NCI-H146 treated with DMSO at 0.1 percent for 48 hours (cell line): ENCODE measurements around the gene BRINP1.

Experiments
- DNase-seq: peaks from one replicate; lab custom pipeline; 2025; ENCODE audit not compliant: unreplicated experiment; lab: John Stamatoyannopoulos, UW

BRINP1 gene

DNA sequence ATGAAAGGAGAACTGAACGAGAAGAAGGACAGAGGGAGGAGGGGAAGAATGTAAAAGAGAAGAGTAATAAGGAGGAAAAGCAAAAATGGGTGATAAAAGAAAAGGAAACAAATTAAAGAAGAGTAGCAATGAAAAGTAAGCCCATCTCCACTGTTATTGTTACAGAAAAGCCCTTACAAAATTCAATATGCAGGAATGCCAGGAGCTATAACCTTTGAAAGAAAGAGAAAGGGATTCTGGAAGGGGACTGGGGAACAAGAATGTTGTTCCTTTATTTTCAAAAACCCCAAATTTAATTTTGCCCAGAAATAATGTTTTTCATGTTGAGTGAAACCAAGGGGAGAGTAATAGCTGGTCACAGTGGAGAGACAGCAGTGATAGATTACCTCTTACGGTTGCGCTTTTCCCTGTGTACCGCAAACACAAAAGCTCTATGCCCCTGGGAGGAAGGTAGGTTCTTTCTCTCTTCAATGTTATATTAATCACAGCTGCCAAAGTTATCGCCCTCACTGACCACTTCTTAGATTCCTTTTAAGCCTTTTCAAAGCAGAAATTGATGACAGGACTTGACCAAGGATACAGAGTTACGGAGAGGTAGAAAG is 86.7 kb downstream of the BRINP1 start:
- DNase-seq = no peak

DNA sequence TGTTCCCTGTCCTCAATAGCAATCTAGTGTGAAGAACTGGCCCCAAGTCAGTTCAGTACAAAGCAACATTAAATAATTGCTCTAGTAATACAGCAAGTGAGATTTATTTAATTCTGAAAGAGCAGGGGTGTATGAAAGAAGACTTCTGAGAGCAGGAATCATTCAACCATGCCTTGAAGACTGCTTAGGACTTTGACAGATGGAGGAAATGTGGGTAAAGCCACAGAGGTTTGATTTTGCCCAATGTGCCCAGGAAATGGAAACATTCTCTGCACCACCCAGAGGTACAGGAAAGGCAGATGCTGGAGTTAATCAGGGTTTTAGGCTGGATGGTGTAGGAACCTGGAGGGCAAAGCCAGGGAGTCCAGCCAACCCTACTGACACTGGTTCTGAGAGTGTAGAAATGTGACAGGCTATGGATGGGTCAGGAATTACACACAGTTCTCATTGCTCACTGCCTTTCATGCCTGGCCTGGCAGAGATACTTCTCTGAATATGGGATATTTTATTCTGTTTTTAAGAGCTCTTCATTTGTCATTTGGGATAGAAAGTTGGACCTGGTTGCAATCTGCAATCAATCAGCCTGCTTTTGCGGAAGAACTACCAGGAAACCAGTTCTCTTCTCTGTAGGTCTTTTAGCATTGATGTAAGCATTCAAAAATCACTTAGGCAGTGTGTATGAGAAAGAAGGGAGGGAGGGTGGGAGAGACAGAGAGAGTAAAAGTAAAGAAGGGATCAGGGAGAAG is 88.3 kb downstream of the BRINP1 start:
- DNase-seq = no peak

DNA sequence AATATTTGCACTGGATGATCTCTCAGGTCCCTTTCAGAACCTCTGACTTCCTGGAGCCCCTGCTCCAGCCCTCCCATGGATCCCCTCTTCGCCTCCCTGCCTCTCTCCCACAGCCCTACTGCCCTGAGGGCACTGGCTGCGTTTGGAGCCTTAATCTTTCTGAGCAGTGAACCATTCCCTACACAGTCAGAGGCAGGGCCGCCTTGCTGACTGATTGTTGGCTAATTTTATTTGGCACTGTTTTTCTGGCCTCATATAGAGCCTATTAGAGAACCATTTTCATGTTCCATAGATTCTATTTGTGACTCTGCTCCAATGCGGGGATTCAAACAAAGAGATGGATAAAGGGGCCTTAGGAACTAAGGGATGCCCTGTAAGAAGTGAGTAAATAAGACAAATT is 91.1 kb downstream of the BRINP1 start:
- no peak for DNase-seq

DNA sequence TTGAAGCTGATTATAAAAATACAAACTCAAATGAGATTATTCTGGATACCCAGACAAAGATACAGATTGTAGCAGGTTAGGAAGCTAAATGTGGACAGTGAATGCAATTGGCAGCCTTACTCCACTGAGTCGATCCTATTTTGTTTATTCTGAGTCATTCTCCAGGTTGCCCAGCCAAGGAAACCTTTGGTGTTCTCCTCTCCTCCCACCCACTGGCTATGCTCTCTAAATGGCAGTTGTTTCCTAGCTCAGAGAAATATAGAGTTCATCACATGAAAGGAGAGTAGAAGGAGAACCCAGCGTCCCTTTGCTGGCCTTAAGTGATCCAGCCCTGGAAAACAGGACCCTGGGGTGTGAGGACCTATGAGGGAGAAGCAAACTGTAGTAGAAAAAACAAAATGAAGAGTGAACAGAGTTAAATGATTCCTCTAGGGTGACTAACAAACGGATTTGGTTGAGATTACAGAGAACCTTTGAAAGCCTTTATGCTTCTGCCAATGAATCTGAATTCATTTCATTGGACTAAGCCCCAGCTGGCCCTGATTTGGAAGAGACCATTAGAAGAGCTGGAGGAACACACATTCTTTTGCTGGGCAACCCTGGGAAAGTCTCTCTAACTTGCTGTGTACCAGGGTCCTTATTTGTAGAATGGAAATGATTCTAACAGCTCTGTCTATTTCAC is 95.1 kb downstream of the BRINP1 start:
- DNase-seq = no peak

DNA sequence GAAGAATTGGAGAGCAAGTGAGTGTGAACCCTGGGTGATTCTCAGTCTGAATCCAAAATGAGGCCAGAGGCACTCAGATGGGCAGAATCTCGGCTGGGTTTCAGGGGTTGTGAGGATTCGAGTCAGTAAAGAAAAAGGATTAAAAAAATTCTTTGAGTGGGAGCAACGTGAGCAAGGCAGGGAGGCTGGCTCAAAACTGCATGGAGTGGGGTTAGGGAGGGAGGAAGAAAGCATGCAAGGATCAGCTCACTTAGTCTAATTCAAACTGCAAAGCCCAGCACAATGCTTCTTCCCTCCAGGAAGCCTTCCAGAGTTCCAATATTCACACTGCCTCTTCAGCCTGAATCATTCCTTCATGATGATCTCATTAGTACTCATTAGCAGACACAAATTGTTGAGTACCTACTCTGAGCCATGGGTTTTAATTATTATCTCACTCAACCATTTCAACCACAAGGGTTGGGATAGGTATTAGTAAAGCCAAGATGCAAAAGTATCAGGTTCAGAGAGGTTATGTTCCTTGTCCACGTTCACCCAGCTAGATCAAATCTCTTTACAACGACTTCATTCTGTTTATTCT is 95.8 kb downstream of the BRINP1 start:
- DNase-seq = no peak

DNA sequence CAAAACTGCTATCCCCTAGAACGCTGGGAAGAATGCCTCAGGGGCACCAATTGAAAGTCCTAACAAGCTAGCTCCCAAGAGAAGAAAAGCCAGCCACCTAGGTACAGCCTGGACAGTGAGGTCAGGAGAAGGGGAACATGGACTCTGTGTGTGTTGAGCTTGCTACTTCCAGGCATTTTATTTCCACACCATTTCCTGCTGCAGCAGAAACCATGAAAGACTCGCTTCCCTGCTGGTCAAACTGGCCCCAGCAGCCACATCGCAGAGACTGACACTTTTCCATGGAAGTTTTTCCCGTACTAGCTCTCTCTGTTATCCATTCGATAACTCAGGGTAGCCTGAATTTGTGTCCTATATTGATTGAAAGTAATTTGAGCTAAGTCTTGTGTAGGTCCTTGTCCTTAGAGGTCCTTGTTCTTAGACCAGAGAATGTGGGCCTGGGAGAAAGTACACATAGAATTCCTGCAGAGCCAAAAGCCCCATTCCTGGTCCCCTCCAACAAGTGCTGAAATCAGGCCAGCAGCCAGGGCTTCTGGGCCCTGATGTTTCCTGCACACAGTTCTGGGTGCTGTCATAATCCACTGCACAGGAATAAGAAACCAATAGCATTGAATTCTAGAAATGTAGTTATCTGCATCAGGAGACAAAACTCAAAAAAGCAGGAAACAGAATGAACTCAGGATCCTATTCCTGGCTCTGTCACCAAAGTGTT is 96.6 kb downstream of the BRINP1 start:
- DNase-seq = no peak

DNA sequence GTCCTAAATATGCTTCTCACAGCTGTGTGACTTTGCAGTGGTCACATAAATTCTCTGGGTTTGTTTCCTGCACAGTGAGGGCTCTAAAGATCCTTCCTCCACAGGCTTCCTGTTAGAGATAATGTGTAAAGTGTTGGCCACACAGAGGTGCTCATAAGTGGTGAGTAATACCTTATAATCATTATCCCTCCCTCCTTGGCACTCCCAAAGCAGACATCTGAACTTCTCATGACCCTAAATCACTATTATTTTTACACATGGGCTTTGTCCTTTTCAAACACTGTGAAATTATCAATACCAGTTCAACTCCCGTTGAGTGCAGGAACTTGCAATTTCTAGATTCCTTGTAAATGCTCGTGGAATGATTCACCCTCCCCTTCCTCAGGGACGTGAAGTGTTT is 100.2 kb downstream of the BRINP1 start:
- DNase-seq = no peak

DNA sequence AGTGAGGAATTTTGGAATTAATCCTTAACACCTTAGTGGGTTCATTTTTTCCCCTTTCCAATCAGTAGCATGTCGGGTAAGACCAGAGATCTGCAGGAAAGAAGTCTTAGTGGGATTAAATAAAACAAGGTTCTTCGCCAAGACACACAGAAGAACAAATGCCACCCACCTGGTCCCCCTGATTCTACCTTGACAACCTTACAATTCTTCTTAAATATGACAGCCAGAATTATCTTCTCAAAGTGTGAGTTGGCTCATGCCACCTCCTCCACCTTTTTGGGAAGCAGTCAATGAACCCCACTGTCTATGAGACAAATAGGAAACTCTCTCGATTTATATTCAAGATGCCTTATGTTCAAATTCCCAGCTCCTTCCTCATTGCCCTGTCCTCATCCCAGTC is 105.1 kb downstream of the BRINP1 start:
- no peak for DNase-seq

DNA sequence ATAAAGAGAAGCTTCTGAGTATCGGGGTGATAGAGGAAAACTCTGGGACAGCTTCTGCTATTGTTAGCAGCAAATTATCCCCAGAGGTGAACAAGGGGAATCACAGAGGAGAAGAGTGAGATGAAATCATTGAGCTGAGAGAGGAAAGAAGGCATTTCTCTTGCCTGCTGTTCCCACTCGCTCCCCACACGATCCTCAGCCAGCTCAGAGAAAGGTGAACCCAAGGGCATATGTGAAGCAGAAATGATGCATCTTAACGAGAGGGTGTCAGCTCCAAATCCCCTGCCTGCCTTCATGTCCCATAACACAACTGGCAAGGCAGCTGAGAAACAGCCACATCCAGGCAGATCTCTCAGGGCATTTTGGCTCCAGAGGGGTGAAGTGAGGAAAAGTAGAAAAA is 111.6 kb downstream of the BRINP1 start:
- no peak for DNase-seq

DNA sequence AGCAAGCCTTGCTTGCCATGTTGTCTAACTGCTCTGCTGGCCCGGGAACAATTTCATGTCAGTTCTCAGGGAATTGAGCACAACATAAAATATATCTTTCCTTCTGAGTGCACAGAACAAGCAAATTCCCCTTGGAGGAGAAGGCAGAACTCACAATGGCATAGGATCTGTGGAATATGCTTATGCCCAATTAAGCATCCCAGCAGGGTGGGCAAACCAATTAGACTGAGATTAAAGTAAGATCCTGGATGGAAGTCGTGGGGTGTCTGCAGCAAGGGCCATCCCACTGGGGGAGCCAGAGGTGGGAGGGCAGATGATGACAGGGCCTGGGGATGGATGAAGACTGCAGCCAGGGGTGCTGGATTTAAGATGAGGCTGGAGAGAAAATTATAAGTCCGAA is 114.1 kb downstream of the BRINP1 start:
- DNase-seq = no peak

DNA sequence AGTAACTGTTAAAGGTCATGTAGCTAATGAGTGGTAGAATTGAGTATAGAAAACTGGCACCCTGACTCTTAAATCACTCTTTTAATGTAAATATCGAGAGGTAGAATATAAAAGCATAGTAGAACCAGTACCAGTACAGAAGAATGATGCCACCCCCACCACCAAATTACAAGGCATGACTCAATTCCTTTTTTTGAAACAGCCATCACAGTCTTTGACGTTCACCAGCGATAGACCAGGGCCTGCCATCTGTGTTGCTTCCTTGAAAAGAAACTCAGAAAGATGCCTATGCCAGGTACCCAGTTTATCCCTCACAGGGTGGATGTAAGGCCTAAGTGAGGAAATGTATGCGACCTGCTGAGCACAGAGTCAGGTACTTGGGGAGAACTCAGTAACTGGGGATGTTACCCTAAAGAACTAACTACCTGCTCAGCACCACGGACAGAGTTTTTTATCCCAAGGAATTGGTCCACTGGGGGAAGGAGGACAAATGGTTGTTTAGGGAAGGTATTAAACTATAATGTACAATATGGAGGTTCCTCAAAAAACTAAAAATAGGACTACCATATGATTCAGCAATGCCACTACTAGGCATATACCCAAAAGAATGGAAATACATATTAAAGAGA is 116.5 kb downstream of the BRINP1 start:
- DNase-seq = no peak

DNA sequence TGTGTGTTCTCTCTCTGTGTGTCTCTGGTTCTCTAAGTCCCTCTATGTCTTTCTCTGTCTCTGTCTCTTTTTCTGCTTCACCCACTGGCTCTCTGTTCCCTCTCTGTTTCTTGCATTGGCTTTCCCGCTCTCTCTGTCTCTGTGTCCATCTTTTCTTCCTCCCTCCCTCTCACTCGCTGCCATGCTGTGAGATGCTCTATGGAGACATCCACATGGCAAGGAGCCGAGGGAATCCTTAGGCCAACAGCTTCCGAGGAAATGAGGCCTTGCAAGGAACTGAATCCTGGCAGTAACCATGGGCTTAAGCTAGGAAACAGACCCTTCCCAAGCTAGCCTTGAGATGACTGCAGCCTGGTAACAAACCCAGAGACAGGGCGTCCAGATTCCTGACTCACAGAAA is 117.3 kb downstream of the BRINP1 start:
- DNase-seq = no peak

DNA sequence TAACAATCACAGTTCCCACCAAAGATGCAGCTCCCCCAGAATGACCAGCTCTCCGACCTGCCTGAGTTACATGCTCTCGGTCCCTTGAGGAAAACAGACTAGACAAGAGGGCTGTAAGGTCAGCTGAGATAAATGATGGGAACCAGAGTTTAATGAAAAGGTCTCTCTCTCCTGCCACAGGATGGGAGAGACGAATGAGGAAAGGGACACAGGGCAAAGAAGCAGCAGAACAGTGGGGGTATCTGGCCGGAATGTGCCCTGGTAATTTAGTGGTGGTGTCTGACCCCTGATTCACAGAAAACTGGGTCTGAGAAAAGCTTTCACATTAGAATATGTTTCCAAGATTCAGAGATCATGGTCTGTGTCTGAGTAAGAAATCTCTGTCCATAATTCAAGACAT is 118.5 kb downstream of the BRINP1 start:
- no peak for DNase-seq

DNA sequence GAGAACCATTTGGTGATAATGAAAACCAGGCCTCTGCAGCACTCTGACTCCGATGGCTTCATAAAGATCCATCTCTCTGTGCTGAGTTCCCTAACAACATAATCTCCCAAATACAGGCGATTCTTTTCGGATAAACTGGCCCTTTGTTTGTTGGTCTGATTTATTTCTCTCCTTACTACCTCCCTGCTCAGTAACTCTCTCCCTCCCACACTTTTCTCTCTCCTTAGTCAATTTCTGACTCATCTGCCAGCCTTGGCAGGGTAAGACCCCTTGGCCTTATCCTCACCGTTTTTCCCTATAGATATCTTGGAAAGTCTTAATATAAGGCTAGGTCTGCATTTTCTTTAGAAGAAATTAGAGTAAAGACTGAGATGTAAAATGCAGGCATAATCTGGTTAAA is 128.7 kb downstream of the BRINP1 start:
- DNase-seq = no peak

DNA sequence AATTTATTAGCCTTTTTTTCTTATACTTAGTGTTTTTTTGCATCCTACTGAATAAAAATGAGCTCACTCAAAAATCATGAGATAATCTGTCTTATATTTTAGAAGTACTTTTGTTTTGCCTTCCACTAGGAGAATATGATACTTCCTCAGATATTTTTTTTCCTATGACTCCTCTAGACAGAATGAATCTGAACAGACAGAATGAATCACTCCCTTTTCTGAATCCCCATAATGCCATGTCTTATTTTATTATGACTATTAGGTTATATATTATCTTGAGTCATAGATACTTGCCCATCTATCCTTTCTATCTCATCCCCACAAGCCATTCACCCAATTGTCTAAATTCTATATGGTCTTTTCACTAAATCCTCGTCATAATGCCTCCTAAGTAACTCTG is 134.6 kb downstream of the BRINP1 start:
- no peak for DNase-seq

DNA sequence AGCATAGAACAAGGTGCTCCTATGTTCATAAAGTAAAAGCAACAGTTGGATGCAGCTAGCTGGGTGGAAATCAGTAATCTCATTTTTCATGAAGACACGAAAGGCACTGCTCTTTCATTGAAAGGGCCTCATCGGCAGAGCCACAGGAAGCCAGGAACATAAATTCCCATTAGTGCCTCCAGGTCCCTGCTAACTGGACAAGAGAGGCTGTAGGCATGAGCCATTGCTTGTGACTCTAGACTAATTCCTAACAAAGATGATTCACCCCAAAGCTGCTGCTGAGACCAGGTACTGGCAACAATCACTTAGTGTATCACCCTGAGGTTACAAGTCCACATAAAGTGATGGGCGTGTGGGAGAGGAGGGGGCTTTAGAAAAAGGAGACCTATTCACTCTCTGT is 141.8 kb downstream of the BRINP1 start:
- no peak for DNase-seq

DNA sequence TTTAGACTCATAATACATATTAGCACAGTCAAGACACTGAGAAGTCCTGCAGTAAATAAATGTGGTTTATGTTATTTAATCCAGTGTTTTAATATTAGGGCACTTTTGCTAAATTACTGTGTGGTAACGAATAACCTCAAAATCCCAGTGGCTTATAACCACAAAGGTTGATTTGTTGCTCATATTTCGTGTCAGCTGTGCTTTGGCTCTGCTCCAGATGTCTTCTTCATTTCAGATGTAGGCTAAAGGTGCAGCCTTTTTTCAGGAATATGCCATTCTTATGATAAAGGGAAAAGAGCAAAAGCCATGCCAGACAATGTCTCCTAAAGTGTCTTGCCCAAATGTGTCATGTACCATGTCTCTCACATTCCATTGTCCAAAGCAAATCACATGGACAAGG is 144.8 kb downstream of the BRINP1 start:
- DNase-seq = no peak

DNA sequence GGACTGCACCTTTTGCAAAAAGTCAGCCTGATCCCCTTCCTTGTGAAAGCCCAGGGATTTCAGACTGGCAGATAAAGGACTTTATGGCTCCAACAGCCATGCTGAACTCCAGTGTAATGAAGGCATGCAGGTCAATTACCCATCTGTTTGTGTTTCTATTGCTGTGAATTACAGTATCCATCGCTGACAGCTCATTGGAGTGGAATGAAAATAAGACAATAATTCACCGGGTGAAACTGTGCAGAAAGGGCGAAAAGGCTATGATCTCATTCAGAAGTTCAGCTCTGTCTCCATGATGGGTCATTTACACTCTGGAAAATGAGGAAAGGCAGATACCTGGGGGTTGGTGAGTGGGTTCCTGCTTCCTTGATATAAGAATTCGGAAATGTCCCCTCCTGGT is 148.0 kb downstream of the BRINP1 start:
- DNase-seq = no peak

DNA sequence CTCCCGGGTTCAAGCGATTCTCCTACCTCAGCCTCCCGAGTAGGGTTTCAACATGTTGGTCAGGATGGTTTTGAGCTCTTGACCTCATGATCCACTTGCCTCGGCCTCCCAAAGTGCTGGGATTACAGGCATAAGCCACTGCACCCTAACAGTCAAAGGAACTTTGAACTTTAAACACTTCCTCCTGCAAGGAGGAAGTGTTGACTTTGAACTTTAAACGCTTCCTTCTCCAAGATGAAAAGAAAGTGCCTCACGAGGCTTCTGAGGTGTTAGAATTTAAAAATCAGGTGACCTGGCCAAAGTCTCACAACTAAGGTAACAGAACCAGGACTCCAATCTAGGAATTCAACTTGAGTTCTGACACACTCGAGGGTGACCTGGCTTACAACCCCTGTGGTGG is 150.9 kb downstream of the BRINP1 start:
- DNase-seq = no peak

DNA sequence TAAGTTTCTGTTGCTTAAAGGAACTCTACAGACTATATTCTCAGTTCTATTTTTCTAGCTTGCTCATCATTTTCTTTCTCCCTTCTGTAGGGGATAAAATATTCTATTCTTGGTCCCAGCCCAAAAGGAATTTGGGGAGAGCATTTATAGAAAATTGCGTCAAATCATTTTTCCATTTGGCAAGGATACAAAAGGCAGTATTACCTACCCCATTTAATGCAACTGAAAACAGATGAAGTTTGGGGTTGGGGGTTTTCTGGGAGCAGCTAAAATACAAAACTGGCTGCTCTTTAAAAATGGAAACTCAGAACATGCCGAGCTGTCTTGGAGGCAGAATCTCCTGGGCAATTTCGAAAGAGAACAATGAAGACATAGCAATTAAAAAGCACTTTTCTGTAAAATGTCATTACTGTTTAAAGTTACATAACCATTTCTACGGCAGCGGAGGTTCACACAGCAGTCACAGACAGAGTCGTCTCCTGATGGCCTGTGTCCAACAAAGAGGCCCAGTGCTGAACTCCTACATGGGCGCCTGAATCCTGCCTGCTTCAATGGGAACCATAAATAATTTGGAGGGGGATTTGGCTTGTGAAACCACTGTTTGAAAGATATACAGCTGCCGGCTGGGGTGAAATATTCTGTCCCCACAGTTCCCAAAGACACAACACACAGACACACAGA is 152.4 kb downstream of the BRINP1 start:
- DNase-seq = no peak

DNA sequence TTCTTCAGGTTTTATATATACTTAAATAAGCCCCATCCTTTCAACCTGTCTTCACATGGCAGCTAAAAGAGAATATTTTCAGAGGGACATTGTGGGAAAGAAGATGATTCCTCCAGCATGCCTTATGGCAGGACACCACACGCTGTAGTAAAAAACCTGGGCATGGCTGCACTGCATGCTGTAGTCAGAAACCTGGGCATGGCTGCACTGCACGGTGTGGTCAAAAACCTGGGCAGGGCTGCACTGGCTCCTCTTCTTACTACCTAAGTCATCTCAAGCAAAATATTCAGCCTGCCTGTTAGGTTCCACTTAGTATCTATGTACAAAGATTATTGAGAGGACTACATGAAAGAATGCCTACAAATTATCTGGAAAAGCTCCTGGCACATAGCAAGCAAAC is 153.6 kb downstream of the BRINP1 start:
- no peak for DNase-seq
